GM12872 (cell line): ENCODE measurements around the gene ACHE.

Source experiments
- TF ChIP-seq, protein P1 (sequence below): IDR thresholded peaks from 3 replicates; pipeline ENCODE4 v1.5.1; 2011; ENCODE audit warnings: low read depth, mild to moderate bottlenecking, low read length, moderate library complexity; ENCODE audit not compliant: insufficient read depth

ACHE gene

DNA sequence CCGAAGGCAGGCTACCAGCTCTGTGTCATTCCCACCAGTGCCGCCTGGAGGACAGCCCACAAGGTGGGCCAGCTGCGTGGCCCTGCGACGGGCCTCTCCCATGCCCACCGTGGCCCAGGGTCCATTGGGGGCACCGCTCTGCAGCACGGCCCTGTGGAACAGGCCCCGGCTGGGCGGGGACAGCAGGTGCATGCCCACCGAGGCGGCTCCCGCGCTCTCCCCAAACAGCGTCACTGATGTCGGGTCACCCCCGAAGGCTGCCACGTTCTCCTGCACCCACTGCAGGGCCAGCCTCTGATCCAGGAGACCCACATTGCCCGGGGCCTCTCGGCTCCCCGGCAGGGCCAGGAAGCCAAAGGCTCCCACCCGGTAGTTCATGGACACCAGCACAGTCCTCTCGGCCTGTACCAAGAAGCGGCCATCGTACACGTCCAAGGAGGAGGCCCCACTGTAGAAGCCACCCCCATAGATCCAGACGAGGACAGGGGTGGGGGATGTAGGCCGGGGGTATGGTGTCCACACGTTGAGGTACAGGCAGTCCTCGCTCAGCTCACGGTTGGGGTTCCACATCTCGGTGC lies 2.3 kb downstream of the ACHE start:
- TF ChIP-seq, protein P1, sequence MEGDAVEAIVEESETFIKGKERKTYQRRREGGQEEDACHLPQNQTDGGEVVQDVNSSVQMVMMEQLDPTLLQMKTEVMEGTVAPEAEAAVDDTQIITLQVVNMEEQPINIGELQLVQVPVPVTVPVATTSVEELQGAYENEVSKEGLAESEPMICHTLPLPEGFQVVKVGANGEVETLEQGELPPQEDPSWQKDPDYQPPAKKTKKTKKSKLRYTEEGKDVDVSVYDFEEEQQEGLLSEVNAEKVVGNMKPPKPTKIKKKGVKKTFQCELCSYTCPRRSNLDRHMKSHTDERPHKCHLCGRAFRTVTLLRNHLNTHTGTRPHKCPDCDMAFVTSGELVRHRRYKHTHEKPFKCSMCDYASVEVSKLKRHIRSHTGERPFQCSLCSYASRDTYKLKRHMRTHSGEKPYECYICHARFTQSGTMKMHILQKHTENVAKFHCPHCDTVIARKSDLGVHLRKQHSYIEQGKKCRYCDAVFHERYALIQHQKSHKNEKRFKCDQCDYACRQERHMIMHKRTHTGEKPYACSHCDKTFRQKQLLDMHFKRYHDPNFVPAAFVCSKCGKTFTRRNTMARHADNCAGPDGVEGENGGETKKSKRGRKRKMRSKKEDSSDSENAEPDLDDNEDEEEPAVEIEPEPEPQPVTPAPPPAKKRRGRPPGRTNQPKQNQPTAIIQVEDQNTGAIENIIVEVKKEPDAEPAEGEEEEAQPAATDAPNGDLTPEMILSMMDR = no peak

DNA sequence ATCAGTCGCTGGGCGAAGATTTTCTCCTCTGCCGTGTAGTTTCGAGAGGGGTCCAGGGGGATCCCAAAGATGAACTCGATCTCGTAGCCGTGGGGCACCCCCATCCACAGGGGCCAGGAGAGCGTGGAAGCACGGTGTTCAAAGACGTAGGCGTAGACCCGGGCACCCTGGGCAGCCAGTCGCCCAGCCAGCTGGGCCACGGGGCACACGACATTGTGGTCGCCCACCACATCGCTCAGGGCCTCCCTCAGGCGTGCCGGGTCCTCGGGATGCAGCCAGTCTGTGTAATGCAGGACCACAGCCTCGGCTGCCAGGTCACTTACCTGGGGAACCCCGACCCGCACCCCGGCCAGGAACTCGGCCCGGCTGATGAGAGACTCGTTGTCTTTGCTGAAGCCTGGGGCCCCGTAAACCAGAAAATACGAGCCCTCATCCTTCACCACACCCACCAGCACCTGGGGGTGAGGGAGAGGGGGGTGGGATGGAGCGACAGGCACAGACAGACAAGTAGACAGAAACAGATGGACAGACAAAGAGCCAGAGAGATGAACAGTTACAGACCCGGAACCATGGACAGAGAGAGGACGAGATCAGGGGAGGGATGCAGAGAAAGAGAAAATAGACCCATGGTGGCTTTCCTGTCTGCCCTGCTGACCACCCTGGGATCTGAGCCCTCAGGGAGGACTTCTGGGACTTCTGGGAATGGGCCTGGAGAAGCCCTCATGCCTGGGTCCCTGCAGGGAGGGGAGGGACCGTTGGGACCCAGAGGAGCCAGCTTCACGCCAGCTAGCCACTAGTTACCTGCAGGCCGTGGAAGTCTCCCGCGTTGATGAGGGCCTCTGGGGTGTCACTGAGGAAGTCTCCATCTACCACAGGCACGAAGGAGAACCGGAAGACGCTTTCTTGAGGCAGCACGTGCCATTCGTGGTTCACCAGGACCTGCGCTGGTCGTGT lies 3.0 kb downstream of the ACHE start:
- TF ChIP-seq, protein P1 = no peak

DNA sequence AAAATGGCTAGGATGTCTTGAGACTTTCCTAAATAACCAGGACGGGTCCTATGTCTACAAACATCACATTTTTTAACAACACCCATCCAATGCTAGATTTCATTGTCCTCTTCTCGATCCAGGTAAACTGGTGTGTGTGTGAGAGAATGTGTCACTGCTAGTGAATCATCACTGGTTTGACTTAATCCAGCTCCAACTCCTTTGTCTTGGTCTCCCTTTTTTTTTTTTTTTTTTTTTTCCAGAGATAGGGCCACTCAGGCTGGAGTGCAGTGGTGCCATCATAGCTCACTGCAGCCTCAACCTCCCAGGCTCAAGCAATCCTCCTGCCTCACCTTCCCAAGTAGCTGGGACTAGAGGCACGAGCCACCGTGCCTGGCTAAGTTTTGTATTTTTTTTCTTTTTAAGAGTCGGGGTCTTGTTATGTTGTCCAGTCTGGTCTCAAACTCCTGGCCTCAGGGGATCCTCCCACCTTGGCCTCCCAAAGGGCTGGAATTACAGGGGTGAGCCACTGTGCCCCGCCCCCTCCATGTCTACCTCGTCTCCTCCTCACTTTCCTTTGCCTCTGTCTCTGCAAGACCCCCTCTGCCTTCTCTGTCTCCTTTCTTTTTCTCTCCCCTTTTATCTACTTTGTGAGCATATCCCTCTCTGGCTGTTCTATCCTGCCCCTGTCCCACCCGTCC lies 4.0 kb downstream of the ACHE start:
- TF ChIP-seq, protein P1 = no peak

DNA sequence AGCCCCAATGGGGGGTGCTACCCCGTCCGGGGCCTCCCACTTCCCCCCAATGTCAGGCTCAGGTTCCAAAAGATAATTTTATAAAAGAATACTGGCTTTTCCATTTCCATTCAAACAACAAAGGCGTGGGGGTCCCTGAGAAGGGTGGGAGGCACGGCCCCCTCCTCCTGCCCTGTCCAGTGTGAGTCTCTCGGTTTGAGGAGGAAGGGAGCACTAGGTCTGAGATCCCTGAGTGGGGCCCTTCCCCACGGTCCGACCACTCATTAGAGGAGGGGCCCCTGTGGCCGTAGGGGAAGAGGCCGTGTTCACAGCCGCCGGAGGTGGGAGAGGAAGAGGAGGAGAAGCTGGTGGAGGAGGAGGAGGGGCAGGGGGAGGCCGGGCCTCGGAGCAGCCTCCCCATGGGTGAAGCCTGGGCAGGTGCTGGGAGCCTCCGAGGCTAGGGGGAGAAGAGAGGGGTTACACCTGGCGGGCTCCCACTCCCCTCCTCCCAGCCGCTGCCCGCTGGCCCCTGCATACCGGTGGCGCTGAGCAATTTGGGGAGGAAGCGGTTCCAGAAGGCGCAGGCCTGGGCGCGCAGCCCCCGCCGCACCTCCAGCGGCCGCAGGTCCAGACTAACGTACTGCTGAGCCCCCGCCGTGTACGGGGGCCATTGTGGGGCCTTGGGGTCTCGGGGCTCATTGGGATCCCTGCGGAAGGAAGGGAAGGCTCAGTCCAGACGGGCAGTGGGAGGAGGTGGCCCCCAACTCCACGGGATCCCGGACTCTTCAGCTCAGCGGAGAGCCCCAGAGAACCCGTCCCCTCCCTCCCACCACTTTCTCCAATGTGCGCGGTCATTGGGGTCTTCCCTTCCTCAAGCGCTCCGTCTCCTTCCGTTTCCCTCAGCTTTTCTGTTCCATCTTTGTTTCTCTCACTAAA lies 4.8 kb downstream of the ACHE start:
- TF ChIP-seq, protein P1 = no peak

DNA sequence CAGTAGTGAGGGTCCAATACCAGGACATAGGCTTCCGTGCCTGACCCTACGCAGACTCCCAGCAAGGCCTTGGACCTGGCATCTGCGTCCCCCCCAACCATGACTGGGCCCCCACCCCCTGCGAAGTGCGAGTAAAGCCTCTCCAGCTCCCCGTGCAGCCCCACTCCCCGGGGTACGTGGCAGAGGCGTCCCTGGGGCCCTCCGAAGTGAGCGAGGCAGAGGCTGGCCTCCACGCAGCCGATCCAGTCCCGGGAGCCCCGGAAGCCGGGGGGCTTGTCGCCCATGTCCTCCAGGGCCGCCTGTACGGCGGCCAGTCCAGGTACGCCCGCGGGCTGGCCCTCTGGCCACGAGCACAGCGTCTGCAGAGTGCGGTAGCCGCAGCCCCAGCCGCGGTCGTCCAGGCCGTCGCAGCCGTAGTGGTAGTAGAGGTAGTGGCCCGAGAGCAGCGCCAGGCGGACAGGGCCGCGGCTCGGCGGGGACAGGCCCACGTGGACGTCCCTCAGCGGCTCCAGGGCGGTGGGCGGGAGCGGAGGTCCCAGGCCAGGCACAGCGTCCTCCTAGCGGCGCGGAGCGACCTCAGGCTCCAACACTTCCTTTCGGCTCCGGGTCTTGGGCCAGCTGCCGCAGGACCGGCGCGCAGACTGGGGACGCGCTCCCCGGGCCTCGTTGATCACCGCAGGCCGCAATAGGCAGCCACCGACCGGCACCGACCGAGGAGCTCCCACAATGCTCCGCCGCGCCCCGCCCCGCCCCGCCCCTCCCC lies 6.5 kb downstream of the ACHE start, which contains the start of gene UFSP1:
TSS of gene UFSP1 (minus strand) at position 728 of the 763 bp plus-strand sequence. CDS start at position 284, 444 bp downstream.
- TF ChIP-seq, protein P1 = no peak

DNA sequence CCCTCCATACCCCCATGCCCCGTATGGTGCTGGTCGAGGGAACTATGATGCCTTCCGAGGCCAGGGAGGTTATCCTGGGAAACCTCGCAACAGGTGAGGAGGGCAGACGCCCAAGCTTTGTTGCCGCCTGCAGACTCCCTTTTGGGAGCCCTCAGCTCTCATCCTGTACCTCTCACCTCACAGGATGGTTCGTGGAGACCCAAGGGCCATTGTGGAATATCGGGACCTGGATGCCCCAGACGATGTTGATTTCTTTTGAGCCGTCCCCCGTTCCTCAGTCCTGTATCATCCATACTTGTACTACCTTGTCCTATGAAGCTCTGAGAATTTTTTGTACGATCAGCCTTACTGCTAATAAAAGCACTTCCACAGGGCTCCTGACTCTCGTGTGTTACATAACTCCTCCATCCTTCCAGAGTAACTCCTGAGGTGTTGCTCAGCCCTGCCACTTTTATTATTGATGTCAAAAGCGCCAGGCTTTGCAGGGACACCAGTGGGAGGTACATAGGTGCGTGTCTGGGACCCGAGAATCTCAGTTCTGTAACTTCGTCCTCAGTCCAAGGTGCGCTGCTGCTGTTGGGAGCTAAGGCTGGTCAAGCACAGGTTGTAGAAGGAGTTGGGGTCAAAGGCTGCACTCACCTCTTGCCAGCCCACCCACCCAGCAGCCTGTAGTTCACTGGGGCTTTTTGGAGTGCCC lies 7.2 kb downstream of the ACHE start:
- TF ChIP-seq, protein P1 = no peak
